Vagina (tissue), 2 donors: ENCODE data around the gene BGN.

Experiments
- CTCF ChIP-seq, 3 experiments: fragments of 450-650 bp in 2 of 3; fragments of 200-600 bp in 1 of 3; sonication (generic) in 1 of 3; IDR thresholded peaks; one replicate each; pipeline ENCODE4 v1.5.1; 2017 to 2019; ENCODE audit warnings: antibody characterized with exemption in 3 of 3, mild to moderate bottlenecking in 2 of 3, moderate library complexity in 2 of 3
- POLR2A ChIP-seq, 2 donors: fragments of 450-650 bp; IDR thresholded peaks; one replicate each; pipeline ENCODE4 v1.6.1; 2017; ENCODE audit warnings: antibody characterized with exemption in 2 of 2, mild to moderate bottlenecking in 2 of 2, moderate library complexity in 2 of 2
- POLR2AphosphoS5 ChIP-seq, 2 donors: sonication (generic); formaldehyde crosslinking; IDR thresholded peaks; one replicate each; pipeline ENCODE4 v1.9.0; 2017; ENCODE audit warnings: antibody characterized with exemption in 2 of 2, mild to moderate bottlenecking in 2 of 2, low read depth in 1 of 2; ENCODE audit not compliant: insufficient read depth in 1 of 2

GRCh38 chrX:153499341-153499740 lies 4.6 kb downstream of the BGN start:
- TF ChIP-seq CTCF (IDR thresholded peaks at IDR 0.05) (no peak), POLR2A (IDR thresholded peaks at IDR 0.05) (no peak), POLR2AphosphoS5 (IDR thresholded peaks at IDR 0.05; ENCODE audit: insufficient read depth in 1 of 2, low read depth in 1 of 2) (no peak)
